K562 (cell line): ENCODE results near the gene CKLF. TPM values are rescaled to one million over a fixed set of nuclear protein-coding genes. Genes with fewer than 3 reads are reported as not detected.

Source experiments
- ATAC-seq: fragments of 200-7000 bp; cut with Tn5 transposase; 3 replicates; pipeline ENCODE4 v1.9.1; 2020; ENCODE audit warnings: moderate library complexity
- BruUV-seq: library from RNA; stranded (reverse); fragments of 400-500 nt; replicated peaks from 2 replicates; lab custom pipeline; 2021; lab: Mats Ljungman, UMichigan
- CTCF ChIA-PET: fragments of 300-600 bp; formaldehyde crosslinking; extraction: SDS; loops from one replicate; lab custom pipeline; 2021; ENCODE audit warnings: low intra/inter-chr PET ratio; lab: Yijun Ruan, JAX
- POLR2A ChIA-PET: fragments of 300-600, 350-650 bp; sonication (Branson Sonifier 250); formaldehyde crosslinking; extraction: SDS; loops from one replicate; lab custom pipeline; 2021; ENCODE audit warnings: antibody characterized with exemption, inconsistent platforms; lab: Yijun Ruan, JAX
- DNase-seq, 4 experiments: peaks; one replicate each; pipeline versions ENCODE4 v3.0.0 to v3.0.0-alpha.2; 2011 to 2018; ENCODE audit warnings: low spot score in 3 of 4, mixed read lengths in 3 of 4; ENCODE audit errors: extremely low read depth in 1 of 4
- FAIRE-seq: peaks from 2 replicates; lab custom pipeline; 2011; peaks lifted over from hg19 to GRCh38; lab: Jason Lieb, UNC
- H2AFZ ChIP-seq: 2 replicates; pipeline ENCODE4 v1.6.0; 2011; ENCODE audit warnings: low read depth, low read length, control low read depth, inconsistent platforms
- H3K27ac ChIP-seq: fragments of 200-600 bp; 3 replicates; pipeline ENCODE4 v1.8.0; 2011; ENCODE audit warnings: low read depth, mild to moderate bottlenecking, control low read depth, inconsistent platforms, low read length, moderate library complexity, mixed read lengths; ENCODE audit errors: extremely low read depth
- H3K27me3 ChIP-seq, 2 experiments: fragments of 300-600 bp in 1 of 2; 2 replicates in 1 of 2; 3 replicates in 1 of 2; pipeline versions ENCODE4 v1.6.0 to v1.8.0; 2011; ENCODE audit warnings: inconsistent platforms in 2 of 2, low read length in 2 of 2, mild to moderate bottlenecking in 1 of 2, mixed read lengths in 1 of 2, moderate library complexity in 1 of 2; ENCODE audit not compliant: control insufficient read depth in 2 of 2, insufficient read depth in 2 of 2
- H3K36me3 ChIP-seq: fragments of 300-600 bp; 3 replicates; pipeline ENCODE4 v1.8.0; 2011; ENCODE audit warnings: mild to moderate bottlenecking, low read length, inconsistent platforms; ENCODE audit not compliant: control insufficient read depth, insufficient read depth
- H3K4me1 ChIP-seq, 2 experiments: fragments of 200-600 bp in 1 of 2; replicated peaks in 1 of 2; 2 replicates in 1 of 2; 3 replicates in 1 of 2; pipeline versions ENCODE4 v1.5.1 to v1.8.0; 2011; ENCODE audit warnings: inconsistent platforms in 2 of 2, low read length in 2 of 2, mild to moderate bottlenecking in 1 of 2, mixed read lengths in 1 of 2, moderate library complexity in 1 of 2; ENCODE audit not compliant: control insufficient read depth in 2 of 2, insufficient read depth in 2 of 2
- H3K4me2 ChIP-seq: 2 replicates; pipeline ENCODE4 v1.6.1; 2011; ENCODE audit warnings: low read length, control low read depth, inconsistent platforms, mixed read lengths; ENCODE audit not compliant: insufficient read depth
- H3K4me3 ChIP-seq: fragments of 200-600 bp; sonication (generic), shearing (Covaris generic); 2 replicates; pipeline ENCODE4 v1.5.1; 2016; ENCODE audit warnings: control low read depth, inconsistent platforms
- H3K79me2 ChIP-seq: fragments of 200-600 bp; 3 replicates; pipeline ENCODE4 v1.8.0; 2011; ENCODE audit warnings: low read length, inconsistent platforms; ENCODE audit not compliant: control insufficient read depth, insufficient read depth
- H3K9ac ChIP-seq, 2 experiments: 2 replicates each; pipeline versions ENCODE4 v1.6.0 to v1.6.1; 2011; ENCODE audit warnings: low read depth in 2 of 2, low read length in 2 of 2, control low read depth in 1 of 2, inconsistent platforms in 1 of 2, mild to moderate bottlenecking in 1 of 2, mixed read lengths in 1 of 2; ENCODE audit not compliant: insufficient read depth in 1 of 2
- H3K9me1 ChIP-seq: one replicate; pipeline ENCODE4 v1.6.0; 2011; ENCODE audit warnings: inconsistent platforms, mild to moderate bottlenecking, low read length, moderate library complexity; ENCODE audit not compliant: control insufficient read depth, insufficient read depth
- H3K9me3 ChIP-seq: replicated peaks from 2 replicates; pipeline ENCODE4 v1.5.1; 2011; ENCODE audit warnings: low read depth, low read length, inconsistent platforms; ENCODE audit not compliant: control insufficient read depth, insufficient read depth
- H4K20me1 ChIP-seq: replicated peaks from 2 replicates; pipeline ENCODE4 v1.6.1; 2011; ENCODE audit warnings: low read length, inconsistent platforms, mixed read lengths; ENCODE audit not compliant: control insufficient read depth, insufficient read depth
- DIDO1 ChIP-seq: fragments of 450-650 bp; IDR thresholded peaks from 2 replicates; pipeline ENCODE4 v1.6.1; 2016; ENCODE audit warnings: low read depth, missing biosample characterization, missing genetic modification characterization
- JUND ChIP-seq, 2 experiments: IDR thresholded peaks; 2 replicates in 1 of 2; 3 replicates in 1 of 2; pipeline ENCODE4 v1.6.1; 2011; ENCODE audit warnings: borderline replicate concordance in 2 of 2, low read depth in 2 of 2, low read length in 2 of 2, improper control_type of control experiment in 1 of 2, missing biosample characterization in 1 of 2, missing genetic modification characterization in 1 of 2, missing genetic modification reagents in 1 of 2
- KDM2B ChIP-seq: fragments of 250-450 bp; sonication (Bioruptor Pico); IDR thresholded peaks from 2 replicates; pipeline ENCODE4 v1.8.0; 2021; ENCODE audit warnings: mild to moderate bottlenecking, moderate library complexity
- KHSRP ChIP-seq: fragments of 450-650 bp; IDR thresholded peaks from 2 replicates; pipeline ENCODE4 v1.6.1; 2017
- MYC ChIP-seq, 2 experiments: fragments of 250-450 bp in 1 of 2; sonication (Bioruptor Pico) in 1 of 2; IDR thresholded peaks; 2 replicates each; pipeline versions ENCODE4 v1.5.1 to v1.6.1; 2012 to 2021; ENCODE audit warnings: low read depth in 2 of 2, borderline replicate concordance in 1 of 2, improper control_type of control experiment in 1 of 2, low read length in 1 of 2, mild to moderate bottlenecking in 1 of 2, moderate library complexity in 1 of 2
- NCOA6 ChIP-seq: fragments of 450-650 bp; IDR thresholded peaks from 2 replicates; pipeline ENCODE4 v1.6.1; 2017; ENCODE audit warnings: mild to moderate bottlenecking
- RUNX1 ChIP-seq: sonication (generic); IDR thresholded peaks from 2 replicates; pipeline ENCODE4 v1.6.1; 2016; ENCODE audit warnings: antibody characterized with exemption, low read depth
- TCF3 ChIP-seq: sonication (generic); formaldehyde crosslinking; IDR thresholded peaks from 2 replicates; pipeline ENCODE4 v1.4.0; 2020; ENCODE audit warnings: mild to moderate bottlenecking, missing genetic modification reagents
- ZBTB1 ChIP-seq: sonication (generic); formaldehyde crosslinking; IDR thresholded peaks from 2 replicates; pipeline ENCODE4 v1.8.1; 2023; ENCODE audit warnings: missing genetic modification reagents, low read depth, mild to moderate bottlenecking, borderline replicate concordance
- ZFP91 ChIP-seq: sonication (generic); formaldehyde crosslinking; IDR thresholded peaks from 2 replicates; pipeline ENCODE4 v1.8.0; 2022; ENCODE audit warnings: mild to moderate bottlenecking, missing genetic modification reagents
- ZNF121 ChIP-seq: sonication (generic); formaldehyde crosslinking; conservative IDR thresholded peaks from 2 replicates; pipeline ENCODE4 v1.8.0; 2022; ENCODE audit warnings: missing genetic modification reagents
- ZNF175 ChIP-seq: fragments of 200-800 bp; sonication (Bioruptor generic); IDR thresholded peaks from 2 replicates; pipeline ENCODE4 v1.6.1; 2016; ENCODE audit warnings: low read depth, mild to moderate bottlenecking, missing genetic modification characterization, missing compliant biosample characterization
- ZNF3 ChIP-seq: fragments of 250-450 bp; sonication (Bioruptor Pico); IDR thresholded peaks from 2 replicates; pipeline ENCODE4 v1.5.0; 2021; ENCODE audit warnings: mild to moderate bottlenecking, moderate library complexity
- WGBS: fragments of 100-300 bp; shearing (Covaris generic); methylation state at CpG from one replicate; pipeline ENCODE4 v1.1.6; 2016; ENCODE audit warnings: low coverage, mixed read lengths; ENCODE audit not compliant: insufficient coverage; ENCODE audit errors: missing lambda C conversion rate; 5-methylcytosine and 5-hydroxymethylcytosine counted together
- in situ Hi-C: fragments of 300-500 bp; cut with MboI; formaldehyde crosslinking; loops from 4 replicates; pipeline ENCODE4 v1.15.0; 2018; ENCODE audit warnings: inconsistent platforms, mixed read lengths
- intact Hi-C: fragments of 100-400 bp; cut with micrococcal nuclease; formaldehyde crosslinking; loops from 2 replicates; pipeline ENCODE4 v1.14.2; 2022
- polyA plus RNA-seq, 8 experiments: library from polyadenylated mRNA; depleted of rRNA in 4 of 8; stranded (reverse) in 5 of 8; unstranded in 3 of 8; fragments of >200 nt; fragmentation: Nextera tagmentation in 2 of 8; fragmentation: Illumina TruSeq in 1 of 8; extraction: Ambion mirVana in 2 of 8; extraction: Trizol in 1 of 8; gene quantifications; 2 replicates each; pipeline versions ENCODE4 v1.2.1 to v1.2.3, GENCODE V29; 2011 to 2014; ENCODE audit warnings: inconsistent platforms in 1 of 8, missing spikeins in 1 of 8
- total RNA-seq, 7 experiments: library from RNA; depleted of rRNA in 6 of 7; stranded (reverse); fragments of >200 nt in 6 of 7; fragmentation: Illumina TruSeq in 2 of 7; extraction: Trizol in 2 of 7; gene quantifications; 2 replicates each; pipeline versions ENCODE4 v1.2.1 to v1.2.3, GENCODE V29; 2011 to 2021; ENCODE audit warnings: low replicate concordance in 1 of 7
- TF ChIP-seq, protein P1 (sequence below): IDR thresholded peaks from 3 replicates; pipeline ENCODE4 v1.6.1; 2011; ENCODE audit warnings: borderline replicate concordance, mild to moderate bottlenecking, moderate library complexity; ENCODE audit not compliant: insufficient read length; ENCODE audit errors: extremely low read depth
- TF ChIP-seq, protein P2 (sequence below): fragments of 250-450 bp; sonication (Bioruptor Pico); IDR thresholded peaks from 2 replicates; pipeline ENCODE4 v1.8.0; 2021; ENCODE audit warnings: moderate library complexity, mild to moderate bottlenecking, inconsistent platforms
- TF ChIP-seq, protein P3 (sequence below): fragments of 450-650 bp; conservative IDR thresholded peaks from 2 replicates; pipeline ENCODE4 v1.6.1; 2016; ENCODE audit warnings: missing genetic modification characterization, low read depth, mild to moderate bottlenecking, missing compliant biosample characterization, moderate library complexity

CKLF gene
- total and polyA plus RNA-seq, 9 of the 15 experiments (the other 6 are each of a cell fraction or from before 2014, with no cell fraction given): 84.8 to 322 (median 118) TPM

DNA sequence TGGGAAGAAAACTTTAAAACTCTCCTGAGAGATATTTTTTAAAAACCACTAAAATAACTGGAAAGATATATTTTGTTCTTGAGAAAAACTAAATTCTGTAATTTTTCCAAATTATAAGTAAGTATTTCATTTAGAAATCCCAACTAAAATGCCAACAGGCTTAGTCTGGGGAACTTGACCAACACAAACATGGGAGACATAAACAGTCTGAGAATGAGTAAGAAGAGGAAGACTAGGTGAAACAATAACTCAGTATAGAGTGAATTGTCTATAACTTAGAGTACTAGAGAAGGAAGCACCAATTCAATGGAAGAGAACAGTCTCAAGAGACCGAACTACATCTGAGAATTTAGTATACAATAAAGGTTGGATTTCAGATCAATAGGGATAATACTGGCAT lies 16.8 kb downstream of the CKLF start:
- Histone ChIP-seq H3K9ac (no peak overlapping the region), H3K4me2 (no peak overlapping the region), H3K36me3 (peaks cover 24% of the 10 kb centered on the region; the same call in 1 of the 3 replicates), H4K20me1 (no peaks in the 10 kb centered on the region), H3K9me1 (no peaks in the 10 kb centered on the region), H3K27me3 (no peaks in the 10 kb centered on the region), H3K4me3 (no peak overlapping the region), H3K27ac (no peak overlapping the region), H2AFZ (no peak overlapping the region), H3K4me1 (peaks cover 8 to 10% of the 10 kb centered on the region in 2 experiments; a peak in 4 of 5 replicates), H3K9me3 (no peaks in the 10 kb centered on the region), H3K79me2 (no peaks in the 10 kb centered on the region)
- intact Hi-C loops: no loop called here
- no TSS peak for BruUV-seq
- POLR2A ChIA-PET: interaction anchor here (0.9 to 2.0 kb wide), 4 partner anchors 10 to 13 kb away, joined by 3 to 14 read pairs (median 4); partner anchors contain the start of gene CMTM2
- DNase-seq (no peak), ATAC-seq (no peak), FAIRE-seq (no peak)
- CTCF ChIA-PET: no interaction called here
- 82% methylated on average over 1 of the region's 1 CpG for WGBS
- in situ Hi-C loops: no loop called here
- no peak for TF ChIP-seq NCOA6
- no peak for TF ChIP-seq TCF3
- TF ChIP-seq MYC (IDR thresholded peaks at IDR 0.05; ENCODE audit: low read depth, low read length): no peak
- TF ChIP-seq MYC (CRISPR knock-in tag; IDR thresholded peaks at IDR 0.05; ENCODE audit: borderline replicate concordance, low read depth): no peak
- no peak for TF ChIP-seq ZNF175
- TF ChIP-seq KHSRP: no peak
- TF ChIP-seq DIDO1 (tag): no peak
- TF ChIP-seq RUNX1: no peak
- no peak for TF ChIP-seq ZNF3 (CRISPR knock-in tag)
- TF ChIP-seq, protein P1, sequence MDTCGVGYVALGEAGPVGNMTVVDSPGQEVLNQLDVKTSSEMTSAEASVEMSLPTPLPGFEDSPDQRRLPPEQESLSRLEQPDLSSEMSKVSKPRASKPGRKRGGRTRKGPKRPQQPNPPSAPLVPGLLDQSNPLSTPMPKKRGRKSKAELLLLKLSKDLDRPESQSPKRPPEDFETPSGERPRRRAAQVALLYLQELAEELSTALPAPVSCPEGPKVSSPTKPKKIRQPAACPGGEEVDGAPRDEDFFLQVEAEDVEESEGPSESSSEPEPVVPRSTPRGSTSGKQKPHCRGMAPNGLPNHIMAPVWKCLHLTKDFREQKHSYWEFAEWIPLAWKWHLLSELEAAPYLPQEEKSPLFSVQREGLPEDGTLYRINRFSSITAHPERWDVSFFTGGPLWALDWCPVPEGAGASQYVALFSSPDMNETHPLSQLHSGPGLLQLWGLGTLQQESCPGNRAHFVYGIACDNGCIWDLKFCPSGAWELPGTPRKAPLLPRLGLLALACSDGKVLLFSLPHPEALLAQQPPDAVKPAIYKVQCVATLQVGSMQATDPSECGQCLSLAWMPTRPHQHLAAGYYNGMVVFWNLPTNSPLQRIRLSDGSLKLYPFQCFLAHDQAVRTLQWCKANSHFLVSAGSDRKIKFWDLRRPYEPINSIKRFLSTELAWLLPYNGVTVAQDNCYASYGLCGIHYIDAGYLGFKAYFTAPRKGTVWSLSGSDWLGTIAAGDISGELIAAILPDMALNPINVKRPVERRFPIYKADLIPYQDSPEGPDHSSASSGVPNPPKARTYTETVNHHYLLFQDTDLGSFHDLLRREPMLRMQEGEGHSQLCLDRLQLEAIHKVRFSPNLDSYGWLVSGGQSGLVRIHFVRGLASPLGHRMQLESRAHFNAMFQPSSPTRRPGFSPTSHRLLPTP: no peak
- TF ChIP-seq, protein P2, sequence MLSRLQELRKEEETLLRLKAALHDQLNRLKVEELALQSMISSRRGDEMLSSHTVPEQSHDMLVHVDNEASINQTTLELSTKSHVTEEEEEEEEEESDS (CRISPR knock-in tag): no peak
- no peak for TF ChIP-seq ZNF121
- no peak for TF ChIP-seq JUND (IDR thresholded peaks at IDR 0.05; ENCODE audit: borderline replicate concordance, low read depth, low read length)
- TF ChIP-seq JUND (tag; IDR thresholded peaks at IDR 0.05; ENCODE audit: borderline replicate concordance, low read depth, low read length): no peak
- TF ChIP-seq ZFP91 (CRISPR knock-in tag): no peak
- TF ChIP-seq ZBTB1 (CRISPR knock-in tag): no peak
- TF ChIP-seq KDM2B (CRISPR knock-in tag): no peak
- TF ChIP-seq, protein P3, sequence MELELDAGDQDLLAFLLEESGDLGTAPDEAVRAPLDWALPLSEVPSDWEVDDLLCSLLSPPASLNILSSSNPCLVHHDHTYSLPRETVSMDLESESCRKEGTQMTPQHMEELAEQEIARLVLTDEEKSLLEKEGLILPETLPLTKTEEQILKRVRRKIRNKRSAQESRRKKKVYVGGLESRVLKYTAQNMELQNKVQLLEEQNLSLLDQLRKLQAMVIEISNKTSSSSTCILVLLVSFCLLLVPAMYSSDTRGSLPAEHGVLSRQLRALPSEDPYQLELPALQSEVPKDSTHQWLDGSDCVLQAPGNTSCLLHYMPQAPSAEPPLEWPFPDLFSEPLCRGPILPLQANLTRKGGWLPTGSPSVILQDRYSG (tag): no peak
